Common myeloid progenitor, CD34-positive (primary cell): Measurements from ENCODE around the gene KCNQ2.

Experiments used
- CTCF ChIA-PET: fragments of 350-600 bp; sonication (Branson Sonifier 250); formaldehyde crosslinking; loops from one replicate; lab custom pipeline; 2021; ENCODE audit warnings: antibody characterized with exemption; lab: Charles Lee
- POLR2A ChIA-PET: fragments of 350-600 bp; sonication (Branson Sonifier 250); formaldehyde crosslinking; loops from one replicate; lab custom pipeline; 2021; ENCODE audit warnings: antibody characterized with exemption; lab: Charles Lee
- DNase-seq, 3 donors: peaks; one replicate each; pipeline versions ENCODE4 v3.0.0 to v3.0.0-alpha.2; 2013
- H3K27ac ChIP-seq, 2 experiments: 1 replicate in 1 of 2; 2 replicates in 1 of 2; pipeline ENCODE4 v1.7.0; 2013; ENCODE audit warnings: inconsistent platforms in 2 of 2, low read length in 2 of 2, mild to moderate bottlenecking in 2 of 2, low read depth in 1 of 2, moderate library complexity in 1 of 2; ENCODE audit not compliant: severe bottlenecking in 2 of 2, insufficient read depth in 1 of 2, poor library complexity in 1 of 2
- H3K27me3 ChIP-seq, 5 experiments: replicated peaks in 2 of 5; 1 replicate in 3 of 5; 2 replicates in 2 of 5; pipeline versions ENCODE4 v1.6.1 to v1.7.0; 2013; ENCODE audit warnings: low read length in 4 of 5, mild to moderate bottlenecking in 2 of 5, moderate library complexity in 2 of 5, inconsistent platforms in 1 of 5; ENCODE audit not compliant: insufficient read depth in 5 of 5, control insufficient read depth in 4 of 5
- H3K36me3 ChIP-seq, 4 experiments: 1 replicate in 2 of 4; 2 replicates in 2 of 4; pipeline versions ENCODE4 v1.6.1 to v1.7.0; 2013; ENCODE audit warnings: low read length in 3 of 4, control low read depth in 1 of 4, mild to moderate bottlenecking in 1 of 4; ENCODE audit not compliant: control insufficient read depth in 4 of 4, insufficient read depth in 4 of 4
- H3K4me1 ChIP-seq, 4 experiments: 1 replicate in 3 of 4; 2 replicates in 1 of 4; pipeline versions ENCODE4 v1.6.1 to v1.7.1; 2013; ENCODE audit warnings: low read length in 3 of 4, mild to moderate bottlenecking in 3 of 4, control low read depth in 1 of 4, inconsistent platforms in 1 of 4, moderate library complexity in 1 of 4; ENCODE audit not compliant: control insufficient read depth in 4 of 4, insufficient read depth in 4 of 4; ENCODE audit errors: control extremely low read depth in 1 of 4
- H3K4me3 ChIP-seq, 7 experiments: 1 replicate in 4 of 7; 2 replicates in 3 of 7; pipeline versions ENCODE4 v1.5.1 to v1.7.0; 2013; ENCODE audit warnings: mild to moderate bottlenecking in 7 of 7, low read length in 6 of 7, moderate library complexity in 6 of 7, inconsistent platforms in 2 of 7, low read depth in 2 of 7, control low read depth in 1 of 7; ENCODE audit not compliant: insufficient read depth in 4 of 7, control insufficient read depth in 1 of 7; ENCODE audit errors: extremely low read depth in 1 of 7
- H3K9me3 ChIP-seq, 5 experiments: 1 replicate in 4 of 5; 2 replicates in 1 of 5; pipeline versions ENCODE4 v1.6.1 to v1.7.1; 2013; ENCODE audit warnings: low read length in 4 of 5, mild to moderate bottlenecking in 2 of 5, inconsistent platforms in 1 of 5, low read depth in 1 of 5, moderate library complexity in 1 of 5; ENCODE audit not compliant: control insufficient read depth in 4 of 5, insufficient read depth in 2 of 5; ENCODE audit errors: control extremely low read depth in 1 of 5
- WGBS: methylation state at CpG from one replicate; pipeline ENCODE4 v1.1.5; 2013; ENCODE audit not compliant: insufficient coverage; 5-methylcytosine and 5-hydroxymethylcytosine counted together

Gene KCNQ2

GRCh38 chr20:63435552-63435951 is 36.9 kb downstream of the KCNQ2 start:
- Histone ChIP-seq H3K9me3 (no peaks in the 10 kb centered on the region), H3K4me1 (peaks cover 0 to 13% (median 10%) of the 10 kb centered on the region in 4 experiments), H3K27ac (no peak overlapping the region), H3K36me3 (no peaks in the 10 kb centered on the region), H3K27me3 (peaks cover 0 to 4% (median 0%) of the 10 kb centered on the region in 5 experiments), H3K4me3 (no peak overlapping the region)
- DNase-seq, result no peak
- POLR2A ChIA-PET, result no interaction called here
- 80% methylated on average over 5 of the region's 9 CpGs for WGBS
- CTCF ChIA-PET, result no interaction called here

GRCh38 chr20:63434599-63435378 is 37.7 kb downstream of the KCNQ2 start:
- peak; percentile 85 to 91 (median 89) for DNase-seq
- WGBS, result 18% methylated on average over 19 of the region's 33 CpGs
- Histone ChIP-seq H3K9me3 (no peaks in the 10 kb centered on the region), H3K4me3 (peak overlapping the region in 1 of 7 experiments; percentile 54), H3K4me1 (peaks cover 0 to 10% (median 6%) of the 10 kb centered on the region in 4 experiments), H3K36me3 (no peaks in the 10 kb centered on the region), H3K27ac (no peak overlapping the region), H3K27me3 (peaks cover 0 to 4% (median 0%) of the 10 kb centered on the region in 5 experiments)
- ChIA-PET CTCF (interaction anchor here (1.1 to 1.4 kb wide), 2 partner anchors 11 to 18 kb away, joined by 3 read pairs; no protein-coding TSS in a partner anchor), POLR2A (no interaction called here)

GRCh38 chr20:63433756-63434531 is 38.5 kb downstream of the KCNQ2 start:
- Histone ChIP-seq H3K4me3 (peak overlapping the region in 1 of 7 experiments; percentile 54), H3K27me3 (peaks cover 0 to 4% (median 0%) of the 10 kb centered on the region in 5 experiments), H3K9me3 (no peaks in the 10 kb centered on the region), H3K4me1 (peaks cover 0 to 10% (median 6%) of the 10 kb centered on the region in 4 experiments), H3K27ac (no peak overlapping the region), H3K36me3 (no peaks in the 10 kb centered on the region)
- DNase-seq, result peak in 1 of 3 donors; percentile 21
- WGBS, result 89% methylated on average over 35 of the region's 39 CpGs
- ChIA-PET CTCF (interaction anchor here (0.9 to 1.4 kb wide), 3 partner anchors 8 to 19 kb away, joined by 3 to 4 read pairs (median 3); no protein-coding TSS in a partner anchor), POLR2A (no interaction called here)

GRCh38 chr20:63433351-63433750 is 39.1 kb downstream of the KCNQ2 start:
- H3K27me3 ChIP-seq, result peaks cover 0 to 4% (median 0%) of the 10 kb centered on the region in 5 experiments
- no peak overlapping the region for H3K27ac ChIP-seq
- no peaks in the 10 kb centered on the region for H3K36me3 ChIP-seq
- POLR2A ChIA-PET, result interaction anchor here (0.7 kb wide), 1 partner anchor 26 kb away, joined by 3 read pairs; no protein-coding TSS in a partner anchor
- no peak for DNase-seq
- CTCF ChIA-PET, result interaction anchor here (0.9 to 1.4 kb wide), 2 partner anchors 9 kb away, joined by 3 to 4 read pairs; no protein-coding TSS in a partner anchor
- no peaks in the 10 kb centered on the region for H3K9me3 ChIP-seq
- 97% methylated on average over 8 of the region's 18 CpGs for WGBS
- H3K4me3 ChIP-seq, result no peak overlapping the region
- peaks cover 0 to 10% (median 6%) of the 10 kb centered on the region in 4 experiments for H3K4me1 ChIP-seq

GRCh38 chr20:63432577-63433325 is 39.7 kb downstream of the KCNQ2 start:
- H3K27me3 ChIP-seq, result peaks cover 0 to 4% (median 0%) of the 10 kb centered on the region in 5 experiments
- DNase-seq, result no peak
- H3K27ac ChIP-seq, result no peak overlapping the region
- peaks cover 0 to 10% (median 6%) of the 10 kb centered on the region in 4 experiments for H3K4me1 ChIP-seq
- POLR2A ChIA-PET, result interaction anchor here (0.7 kb wide), 1 partner anchor 27 kb away, joined by 3 read pairs; no protein-coding TSS in a partner anchor
- CTCF ChIA-PET, result no interaction called here
- H3K36me3 ChIP-seq, result no peaks in the 10 kb centered on the region
- no peaks in the 10 kb centered on the region for H3K9me3 ChIP-seq
- WGBS, result 98% methylated on average over 16 of the region's 16 CpGs
- no peak overlapping the region for H3K4me3 ChIP-seq

- no CpG with 5 or more reads among the region's 1 CpG for WGBS
Measured at GRCh38 chr20:63431944-63432343, 40.5 kb downstream of the KCNQ2 start.

More at GRCh38 chr20:63431944-63432343, 40.5 kb downstream of the KCNQ2 start:
- no peak overlapping the region for H3K4me3 ChIP-seq
- H3K4me1 ChIP-seq, result peaks cover 0 to 10% (median 6%) of the 10 kb centered on the region in 4 experiments
- H3K9me3 ChIP-seq, result peaks cover 0 to 2% (median 0%) of the 10 kb centered on the region in 5 experiments
- ChIA-PET POLR2A (no interaction called here), CTCF (no interaction called here)
- H3K27me3 ChIP-seq, result peaks cover 0 to 4% (median 0%) of the 10 kb centered on the region in 5 experiments
- no peaks in the 10 kb centered on the region for H3K36me3 ChIP-seq
- H3K27ac ChIP-seq, result no peak overlapping the region
- DNase-seq, result no peak
